Activated naive CD4-positive, alpha-beta T cell treated with anti-CD3 and anti-CD28 coated beads, Interleukin-2, amount 10 ng/mL, durations not matched to agents 7 days and 5 days (primary cell): ENCODE data around the gene PGM3.
"Not testable (repeated sequence)": the region's sequence is repeated elsewhere in the genome, so short reads cannot be mapped to it uniquely, and the experiment has no call there.

Source experiments
- CTCF ChIA-PET: fragments of 350-600 bp; sonication (Branson Sonifier 250); formaldehyde crosslinking; loops from one replicate; lab custom pipeline; 2021; ENCODE audit warnings: antibody characterized with exemption; lab: Charles Lee
- DNase-seq: peaks from one replicate; pipeline ENCODE4 v3.0.0-alpha.2; 2020
- H3K27ac Mint-ChIP-seq: one replicate; pipeline ENCODE4 v1.8.0; 2021; ENCODE audit warnings: mild to moderate bottlenecking, moderate library complexity, mixed read lengths
- H3K27me3 Mint-ChIP-seq: one replicate; pipeline ENCODE4 v1.8.0; 2021; ENCODE audit warnings: mild to moderate bottlenecking, mixed read lengths
- H3K36me3 Mint-ChIP-seq: one replicate; pipeline ENCODE4 v1.8.0; 2021; ENCODE audit warnings: mixed read lengths
- H3K4me1 Mint-ChIP-seq: one replicate; pipeline ENCODE4 v1.8.0; 2021; ENCODE audit warnings: mixed read lengths
- H3K4me3 Mint-ChIP-seq: one replicate; pipeline ENCODE4 v1.8.0; 2021; ENCODE audit warnings: mild to moderate bottlenecking, moderate library complexity, mixed read lengths
- H3K9me3 Mint-ChIP-seq: one replicate; pipeline ENCODE4 v1.8.0; 2021; ENCODE audit warnings: mixed read lengths

The PGM3 gene

GRCh38 chr6:83198486-83199172 lies 5.6 kb upstream of the PGM3 start:
- Mint-ChIP-seq H3K27ac (no peak overlapping the region), H3K4me3 (no peak overlapping the region), H3K4me1 (peaks cover 21% of the 10 kb centered on the region), H3K27me3 (peaks cover 8% of the 10 kb centered on the region), H3K36me3 (peaks cover 6% of the 10 kb centered on the region), H3K9me3 (no peaks in the 10 kb centered on the region)
- no peak for DNase-seq
- CTCF ChIA-PET, result interaction anchor here (0.8 to 7.1 kb wide), 3 partner anchors 9 to 132 kb away, joined by 4 to 35 read pairs (median 4); partner anchors contain the start of genes DOP1A and UBE3D

DNA sequence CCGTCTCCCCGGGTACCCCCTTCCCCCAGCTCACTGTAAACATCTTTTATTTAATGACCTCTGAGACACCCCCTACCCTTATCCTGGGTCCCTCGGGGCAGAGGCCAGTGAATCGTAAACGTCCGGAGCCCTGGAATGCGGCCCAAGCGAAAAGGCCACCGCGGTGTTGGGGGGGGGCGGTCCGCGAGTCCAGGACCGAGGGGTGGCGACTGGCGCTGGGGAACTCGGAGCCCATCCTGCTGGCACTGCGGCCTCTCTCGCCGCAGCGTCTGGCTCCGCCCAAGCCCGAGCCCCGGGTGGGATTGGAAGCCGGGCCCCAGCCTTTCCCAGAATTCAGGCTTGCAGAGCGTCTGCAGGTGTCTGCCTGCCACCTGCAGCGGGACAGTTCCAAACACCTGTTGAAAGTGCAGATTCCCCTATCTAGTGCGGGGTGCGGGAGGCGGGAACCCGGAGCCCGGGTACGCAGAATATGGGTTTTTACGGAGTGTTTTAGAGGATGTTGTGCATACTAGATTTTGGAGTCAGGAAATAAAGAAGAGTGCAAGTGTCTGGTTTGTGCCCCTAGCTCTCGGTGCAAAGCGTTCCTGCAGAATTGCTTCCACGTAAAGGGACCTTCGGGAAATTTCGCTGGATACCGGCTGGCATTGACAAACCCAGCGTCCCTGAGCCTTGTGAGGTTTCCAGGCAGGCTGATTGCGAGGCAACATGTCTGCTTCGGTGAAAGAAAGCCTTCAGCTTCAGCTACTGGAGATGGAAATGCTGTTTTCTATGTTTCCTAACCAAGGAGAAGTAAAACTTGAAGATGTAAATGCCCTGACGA lies 892 bp upstream of the PGM3 start:
- DNase-seq, result peak; percentile 47
- peak overlapping the region; percentile 97 for H3K4me3 Mint-ChIP-seq
- H3K27ac Mint-ChIP-seq, result no peak overlapping the region
- peaks cover 12% of the 10 kb centered on the region for H3K27me3 Mint-ChIP-seq
- CTCF ChIA-PET, result interaction anchor here (7.1 kb wide), 1 partner anchor 128 kb away, joined by 35 read pairs; the partner anchor contains the start of genes DOP1A and UBE3D
- H3K36me3 Mint-ChIP-seq, result peaks cover 18% of the 10 kb centered on the region
- H3K9me3 Mint-ChIP-seq, result no peaks in the 10 kb centered on the region
- H3K4me1 Mint-ChIP-seq, result peaks cover 44% of the 10 kb centered on the region

DNA sequence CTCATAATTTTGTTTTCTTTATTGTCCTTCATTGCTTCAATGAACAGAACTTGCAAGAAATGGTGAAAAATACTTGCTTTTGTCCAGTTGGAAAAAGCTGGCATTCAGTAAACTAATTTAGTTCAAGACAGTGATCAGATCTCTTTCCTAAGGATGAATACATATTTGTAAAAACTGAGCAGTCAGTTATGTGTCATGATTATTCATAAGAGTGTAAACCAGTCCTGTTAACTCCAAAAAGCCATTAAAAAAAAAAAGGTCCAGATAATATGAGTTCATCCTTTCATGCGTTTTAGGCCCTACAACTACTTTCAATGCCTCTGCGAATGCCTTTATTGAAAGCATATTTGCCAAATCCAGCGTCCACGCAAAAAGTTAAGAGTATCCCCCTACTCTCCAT lies 609 bp downstream of the PGM3 start:
- Mint-ChIP-seq H3K27me3 (peaks cover 12% of the 10 kb centered on the region), H3K4me3 (peak overlapping the region; percentile 97), H3K27ac (peak overlapping the region; percentile 91), H3K36me3 (peaks cover 25% of the 10 kb centered on the region), H3K9me3 (no peaks in the 10 kb centered on the region), H3K4me1 (peaks cover 44% of the 10 kb centered on the region)
- CTCF ChIA-PET, result interaction anchor here (1.1 kb wide), 1 partner anchor 125 kb away, joined by 6 read pairs; the partner anchor contains the start of gene DOP1A
- DNase-seq, result no peak

DNA sequence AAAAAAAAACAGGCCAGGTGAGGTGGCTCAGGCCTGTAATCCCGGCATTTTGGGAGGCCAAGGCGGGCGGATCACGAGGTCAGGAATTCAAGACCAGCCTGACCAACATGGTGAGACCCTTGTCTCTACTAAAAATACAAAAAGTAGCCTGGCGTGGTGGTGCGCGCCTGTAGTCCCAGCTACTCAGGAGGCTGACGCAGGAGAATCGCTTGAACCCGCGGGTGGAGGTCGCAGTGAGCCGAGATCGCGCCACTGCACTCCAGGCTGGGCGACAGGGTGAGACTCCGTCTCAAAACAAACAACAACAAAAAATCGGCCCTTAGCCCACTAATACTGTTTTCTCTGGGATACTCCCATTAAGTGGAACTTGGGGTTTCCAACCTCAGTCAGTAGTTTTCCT lies 1.1 kb downstream of the PGM3 start:
- CTCF ChIA-PET, result interaction anchor here (1.0 to 1.1 kb wide), 2 partner anchors 125 to 127 kb away, joined by 3 to 6 read pairs; partner anchors contain the start of genes DOP1A and UBE3D
- peaks cover 25% of the 10 kb centered on the region for H3K36me3 Mint-ChIP-seq
- H3K4me3 Mint-ChIP-seq, result peak overlapping the region; percentile 97
- H3K4me1 Mint-ChIP-seq, result peaks cover 44% of the 10 kb centered on the region
- DNase-seq, H3K9me3 Mint-ChIP-seq, H3K27ac Mint-ChIP-seq: not testable (repeated sequence)
- peaks cover 12% of the 10 kb centered on the region for H3K27me3 Mint-ChIP-seq

- H3K4me1 Mint-ChIP-seq, result peaks cover 34% of the 10 kb centered on the region
- H3K27ac Mint-ChIP-seq, result no peak overlapping the region
- peaks cover 12% of the 10 kb centered on the region for H3K27me3 Mint-ChIP-seq
- peaks cover 27% of the 10 kb centered on the region for H3K36me3 Mint-ChIP-seq
- DNase-seq, result no peak
- CTCF ChIA-PET, result interaction anchor here (1.3 kb wide), 1 partner anchor 123 kb away, joined by 3 read pairs; the partner anchor contains the start of gene DOP1A
- no peaks in the 10 kb centered on the region for H3K9me3 Mint-ChIP-seq
- no peak overlapping the region for H3K4me3 Mint-ChIP-seq
Observed at GRCh38 chr6:83190626-83191025, 2.4 kb downstream of the PGM3 start.

GRCh38 chr6:83188501-83188900 lies 4.6 kb downstream of the PGM3 start:
- Mint-ChIP-seq H3K4me3 (no peak overlapping the region), H3K4me1 (peaks cover 23% of the 10 kb centered on the region), H3K9me3 (no peaks in the 10 kb centered on the region), H3K27me3 (peaks cover 4% of the 10 kb centered on the region), H3K27ac (no peak overlapping the region), H3K36me3 (peaks cover 39% of the 10 kb centered on the region)
- DNase-seq, result no peak
- CTCF ChIA-PET, result interaction anchor here (0.8 to 1.7 kb wide), 3 partner anchors 9 to 326 kb away, joined by 3 to 4 read pairs (median 4); no protein-coding TSS in a partner anchor

- DNase-seq, result no peak
- Mint-ChIP-seq H3K4me3 (no peak overlapping the region), H3K9me3 (no peaks in the 10 kb centered on the region), H3K27me3 (no peaks in the 10 kb centered on the region), H3K4me1 (peaks cover 6% of the 10 kb centered on the region), H3K36me3 (peaks cover 42% of the 10 kb centered on the region), H3K27ac (no peak overlapping the region)
- CTCF ChIA-PET, result no interaction called here
Observed at GRCh38 chr6:83185096-83185495, 8.0 kb downstream of the PGM3 start.

- Mint-ChIP-seq H3K27ac (no peak overlapping the region), H3K4me3 (no peak overlapping the region), H3K27me3 (no peaks in the 10 kb centered on the region), H3K9me3 (no peaks in the 10 kb centered on the region), H3K36me3 (peaks cover 42% of the 10 kb centered on the region), H3K4me1 (peaks cover 4% of the 10 kb centered on the region)
- DNase-seq, result no peak
- CTCF ChIA-PET, result interaction anchor here (1.3 kb wide), 1 partner anchor 117 kb away, joined by 4 read pairs; no protein-coding TSS in a partner anchor
Observed at GRCh38 chr6:83183082-83183828, 9.8 kb downstream of the PGM3 start.

- CTCF ChIA-PET, result no interaction called here
- no peak overlapping the region for H3K27ac Mint-ChIP-seq
- H3K9me3 Mint-ChIP-seq, result no peaks in the 10 kb centered on the region
- no peaks in the 10 kb centered on the region for H3K27me3 Mint-ChIP-seq
- H3K36me3 Mint-ChIP-seq, result peaks cover 39% of the 10 kb centered on the region
- no peak overlapping the region for H3K4me3 Mint-ChIP-seq
- peaks cover 4% of the 10 kb centered on the region for H3K4me1 Mint-ChIP-seq
- DNase-seq, result no peak
Observed at GRCh38 chr6:83182114-83182513, 11.0 kb downstream of the PGM3 start.

- Mint-ChIP-seq H3K27ac (no peak overlapping the region), H3K4me3 (no peak overlapping the region), H3K4me1 (peaks cover 4% of the 10 kb centered on the region), H3K36me3 (peaks cover 38% of the 10 kb centered on the region), H3K27me3 (no peaks in the 10 kb centered on the region), H3K9me3 (no peaks in the 10 kb centered on the region)
- CTCF ChIA-PET, result no interaction called here
- DNase-seq, result no peak
Observed at GRCh38 chr6:83180426-83180950, 12.6 kb downstream of the PGM3 start.

- H3K4me1 Mint-ChIP-seq, result peaks cover 2% of the 10 kb centered on the region
- CTCF ChIA-PET, result interaction anchor here (2.7 kb wide), 1 partner anchor 109 kb away, joined by 6 read pairs; the partner anchor contains the start of gene DOP1A
- DNase-seq, result no peak
- H3K36me3 Mint-ChIP-seq, result peaks cover 24% of the 10 kb centered on the region
- H3K4me3 Mint-ChIP-seq, result no peak overlapping the region
- no peaks in the 10 kb centered on the region for H3K27me3 Mint-ChIP-seq
- H3K9me3 Mint-ChIP-seq, result no peaks in the 10 kb centered on the region
- no peak overlapping the region for H3K27ac Mint-ChIP-seq
Observed at GRCh38 chr6:83176246-83176645, 16.8 kb downstream of the PGM3 start.

DNA sequence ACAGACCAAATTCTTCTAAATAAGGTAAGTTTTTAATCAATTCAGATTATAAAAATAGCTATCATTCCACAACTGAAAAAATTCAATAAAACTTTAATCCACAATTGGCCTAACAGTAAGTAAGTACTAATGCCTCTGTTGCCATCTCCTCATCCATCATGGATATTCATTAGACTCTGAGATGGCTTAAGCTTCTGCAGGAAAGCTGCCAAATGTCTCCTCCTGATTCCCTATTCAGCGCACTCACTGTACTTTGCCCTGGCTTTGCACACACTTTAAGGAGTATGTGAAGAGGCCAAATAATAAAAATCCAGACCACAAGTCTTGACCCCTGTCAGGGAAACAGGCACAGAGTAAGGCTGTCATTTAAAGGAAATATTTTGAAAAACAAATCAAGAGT lies 23.6 kb downstream of the PGM3 start:
- DNase-seq, result no peak
- H3K27me3 Mint-ChIP-seq, result no peaks in the 10 kb centered on the region
- H3K4me3 Mint-ChIP-seq, result no peak overlapping the region
- CTCF ChIA-PET, result interaction anchor here (1.4 kb wide), 1 partner anchor 9 kb away, joined by 3 read pairs; no protein-coding TSS in a partner anchor
- H3K27ac Mint-ChIP-seq, result no peak overlapping the region
- no peaks in the 10 kb centered on the region for H3K4me1 Mint-ChIP-seq
- no peaks in the 10 kb centered on the region for H3K9me3 Mint-ChIP-seq
- peaks cover 48% of the 10 kb centered on the region for H3K36me3 Mint-ChIP-seq

- no peaks in the 10 kb centered on the region for H3K9me3 Mint-ChIP-seq
- H3K36me3 Mint-ChIP-seq, result peaks cover 49% of the 10 kb centered on the region
- no peak overlapping the region for H3K4me3 Mint-ChIP-seq
- no peak for DNase-seq
- H3K27me3 Mint-ChIP-seq, result no peaks in the 10 kb centered on the region
- no peak overlapping the region for H3K27ac Mint-ChIP-seq
- no peaks in the 10 kb centered on the region for H3K4me1 Mint-ChIP-seq
- CTCF ChIA-PET, result interaction anchor here (1.4 kb wide), 1 partner anchor 9 kb away, joined by 3 read pairs; no protein-coding TSS in a partner anchor
Observed at GRCh38 chr6:83169106-83169505, 24.0 kb downstream of the PGM3 start.
